IMR-90 (cell line): ENCODE measurements around the gene IRF2. TPM values are rescaled to one million over a fixed set of nuclear protein-coding genes. Genes with fewer than 3 reads are reported as not detected.

Experiments used
- ATAC-seq: fragments of 200-7000 bp; cut with Tn5 transposase; 2 replicates; pipeline ENCODE4 v1.9.1; 2020; ENCODE audit warnings: low read depth, mild to moderate bottlenecking, moderate library complexity
- BruUV-seq: library from RNA; stranded (reverse); fragments of 400-500 nt; replicated peaks from 2 replicates; lab custom pipeline; 2021; lab: Mats Ljungman, UMichigan
- CTCF ChIA-PET: fragments of 300-600 bp; formaldehyde crosslinking; extraction: SDS; loops from one replicate; lab custom pipeline; 2021; ENCODE audit warnings: antibody characterized with exemption; lab: Yijun Ruan, JAX
- POLR2A ChIA-PET: fragments of 300-600 bp; sonication (Branson Sonifier 250); formaldehyde crosslinking; loops from one replicate; lab custom pipeline; 2022; ENCODE audit warnings: antibody characterized with exemption; ENCODE audit not compliant: unreplicated experiment; lab: Charles Lee
- DNase-seq: peaks from one replicate; pipeline ENCODE4 v3.0.0; 2013
- H2AFZ ChIP-seq: replicated peaks from 2 replicates; pipeline ENCODE3; 2013; ENCODE audit warnings: low read length, mild to moderate bottlenecking; ENCODE audit not compliant: poor library complexity
- H2AK5ac ChIP-seq: 2 replicates; pipeline ENCODE4 v1.6.1; 2013; ENCODE audit warnings: low read depth, low read length, inconsistent platforms
- H2AK9ac ChIP-seq: replicated peaks from 2 replicates; pipeline ENCODE3; 2013; ENCODE audit warnings: mild to moderate bottlenecking, low read depth, low read length, moderate library complexity; ENCODE audit not compliant: poor library complexity
- H2BK120ac ChIP-seq: 2 replicates; pipeline ENCODE4 v1.6.1; 2013; ENCODE audit warnings: low read depth, low read length, inconsistent platforms
- H2BK15ac ChIP-seq: 3 replicates; pipeline ENCODE4 v1.6.1; 2013; ENCODE audit warnings: low read depth, low read length, inconsistent platforms
- H2BK20ac ChIP-seq: 2 replicates; pipeline ENCODE4 v1.6.1; 2013; ENCODE audit warnings: low read depth, mild to moderate bottlenecking, inconsistent platforms, low read length, moderate library complexity
- H2BK5ac ChIP-seq: 2 replicates; pipeline ENCODE4 v1.6.1; 2013; ENCODE audit warnings: mild to moderate bottlenecking, low read depth, low read length, inconsistent platforms; ENCODE audit not compliant: poor library complexity, severe bottlenecking
- H3K14ac ChIP-seq: replicated peaks from 2 replicates; pipeline ENCODE4 v1.6.1; 2013; ENCODE audit warnings: low read depth, low read length, inconsistent platforms
- H3K18ac ChIP-seq: 2 replicates; pipeline ENCODE4 v1.6.1; 2013; ENCODE audit warnings: low read depth, low read length, control low read depth
- H3K23ac ChIP-seq: 2 replicates; pipeline ENCODE4 v1.6.1; 2013; ENCODE audit warnings: low read depth, low read length, inconsistent platforms
- H3K27ac ChIP-seq: 2 replicates; pipeline ENCODE4 v1.5.1; 2013; ENCODE audit warnings: mild to moderate bottlenecking, control low read depth, low read length; ENCODE audit not compliant: insufficient read depth
- H3K27me3 ChIP-seq: 2 replicates; pipeline ENCODE4 v1.6.1; 2013; ENCODE audit warnings: low read length; ENCODE audit not compliant: control insufficient read depth, insufficient read depth
- H3K36me3 ChIP-seq: 2 replicates; pipeline ENCODE4 v1.6.1; 2013; ENCODE audit warnings: low read length, mixed read lengths; ENCODE audit not compliant: control insufficient read depth, insufficient read depth
- H3K4ac ChIP-seq: 2 replicates; pipeline ENCODE4 v1.6.1; 2013; ENCODE audit warnings: low read depth, low read length, inconsistent platforms
- H3K4me1 ChIP-seq: 2 replicates; pipeline ENCODE4 v1.6.1; 2013; ENCODE audit warnings: low read length, mixed read lengths; ENCODE audit not compliant: control insufficient read depth, insufficient read depth
- H3K4me2 ChIP-seq: 2 replicates; pipeline ENCODE4 v1.6.1; 2013; ENCODE audit warnings: low read depth, mild to moderate bottlenecking, control low read depth, low read length, moderate library complexity
- H3K4me3 ChIP-seq: 2 replicates; pipeline ENCODE4 v1.5.1; 2013; ENCODE audit warnings: low read depth, mild to moderate bottlenecking, control low read depth, low read length, moderate library complexity; ENCODE audit not compliant: insufficient read depth
- H3K56ac ChIP-seq: 2 replicates; pipeline ENCODE4 v1.6.1; 2013; ENCODE audit warnings: low read length, inconsistent platforms; ENCODE audit not compliant: insufficient read depth; ENCODE audit errors: extremely low read depth
- H3K79me1 ChIP-seq, 2 experiments: 2 replicates each; pipeline ENCODE4 v1.6.1; 2013; ENCODE audit warnings: low read length in 2 of 2, inconsistent platforms in 1 of 2, low read depth in 1 of 2
- H3K9ac ChIP-seq: 2 replicates; pipeline ENCODE4 v1.6.1; 2013; ENCODE audit warnings: low read depth, low read length, control low read depth
- H3K9me1 ChIP-seq: 2 replicates; pipeline ENCODE4 v1.6.1; 2013; ENCODE audit warnings: low read length, inconsistent platforms; ENCODE audit not compliant: insufficient read depth
- H3K9me3 ChIP-seq: 2 replicates; pipeline ENCODE4 v1.6.1; 2013; ENCODE audit warnings: low read length; ENCODE audit not compliant: control insufficient read depth, insufficient read depth
- H4K20me1 ChIP-seq: 2 replicates; pipeline ENCODE4 v1.6.1; 2013; ENCODE audit warnings: low read length, inconsistent platforms; ENCODE audit not compliant: insufficient read depth
- H4K5ac ChIP-seq: 2 replicates; pipeline ENCODE4 v1.6.1; 2013; ENCODE audit warnings: mild to moderate bottlenecking, low read depth, low read length, control low read depth
- H4K8ac ChIP-seq, 2 experiments: 2 replicates each; pipeline ENCODE4 v1.6.1; 2013; ENCODE audit warnings: low read depth in 2 of 2, low read length in 2 of 2, control low read depth in 1 of 2, inconsistent platforms in 1 of 2
- H4K91ac ChIP-seq: 2 replicates; pipeline ENCODE4 v1.6.1; 2013; ENCODE audit warnings: low read depth, low read length, inconsistent platforms; ENCODE audit not compliant: insufficient read depth
- CHD1 ChIP-seq: IDR thresholded peaks from 2 replicates; pipeline ENCODE4 v1.6.1; 2012; ENCODE audit warnings: low read depth, low read length, improper control_type of control experiment
- MAFK ChIP-seq: IDR thresholded peaks from 2 replicates; pipeline ENCODE4 v1.6.1; 2012; ENCODE audit warnings: low read depth, low read length, improper control_type of control experiment
- MAZ ChIP-seq: IDR thresholded peaks from 2 replicates; pipeline ENCODE4 v1.6.1; 2012; ENCODE audit warnings: low read depth, mild to moderate bottlenecking, low read length, improper control_type of control experiment, moderate library complexity, borderline replicate concordance
- NFE2L2 ChIP-seq: fragments of 150-350 bp; IDR thresholded peaks from 2 replicates; pipeline ENCODE4 v1.6.1; 2016; ENCODE audit warnings: low read depth, mild to moderate bottlenecking, low read length
- RFX5 ChIP-seq: IDR thresholded peaks from 2 replicates; pipeline ENCODE4 v1.8.0; 2012; ENCODE audit warnings: low read depth, mild to moderate bottlenecking, low read length, moderate library complexity
- WGBS, 2 experiments: methylation state at CpG; one replicate each; pipeline versions ENCODE4 v1.1.5 to v1.1.7; 2013; ENCODE audit warnings: missing lambda C conversion rate in 2 of 2; ENCODE audit not compliant: insufficient read length in 1 of 2; ENCODE audit errors: extremely low coverage in 2 of 2; 5-methylcytosine and 5-hydroxymethylcytosine counted together
- dilution Hi-C: fragments of 300-500 bp; cut with HindIII; formaldehyde crosslinking; loops from one replicate; pipeline ENCODE4 v1.14.3; 2018; ENCODE audit warnings: low sequenced_read_pairs; ENCODE audit not compliant: unreplicated experiment
- in situ Hi-C: fragments of 300-500 bp; cut with MboI; formaldehyde crosslinking; loops from 3 replicates; pipeline ENCODE4 v1.14.3; 2019; ENCODE audit warnings: low sequenced_read_pairs, inconsistent platforms, mixed read lengths
- intact Hi-C: fragments of 100-400 bp; cut with micrococcal nuclease; formaldehyde crosslinking; loops from 2 replicates; pipeline ENCODE4 v1.10.0; 2022
- polyA plus RNA-seq, 3 experiments: library from polyadenylated mRNA; depleted of rRNA; stranded (reverse); fragments of >200 nt; gene quantifications; 2 replicates each; pipeline ENCODE4 v1.2.3, GENCODE V29; 2012; ENCODE audit warnings: low replicate concordance in 1 of 3
- total RNA-seq: library from RNA; depleted of rRNA; stranded (reverse); fragments of >200 nt; gene quantifications from 2 replicates; pipeline ENCODE4 v1.2.3, GENCODE V29; 2012
- TF ChIP-seq, protein P1 (sequence below): conservative IDR thresholded peaks from 2 replicates; pipeline ENCODE4 v1.5.1; 2012; ENCODE audit warnings: mild to moderate bottlenecking, low read depth, low read length, improper control_type of control experiment
- TF ChIP-seq, protein P2 (sequence below): fragments of 150-350 bp; IDR thresholded peaks from 2 replicates; pipeline ENCODE4 v1.6.1; 2016; ENCODE audit warnings: low read depth, mild to moderate bottlenecking, low read length, moderate library complexity, borderline replicate concordance

IRF2 gene
- total and polyA plus RNA-seq, 2 of the 4 experiments (the other 2 are of a cell fraction) = 16.5 to 21.9 TPM

DNA sequence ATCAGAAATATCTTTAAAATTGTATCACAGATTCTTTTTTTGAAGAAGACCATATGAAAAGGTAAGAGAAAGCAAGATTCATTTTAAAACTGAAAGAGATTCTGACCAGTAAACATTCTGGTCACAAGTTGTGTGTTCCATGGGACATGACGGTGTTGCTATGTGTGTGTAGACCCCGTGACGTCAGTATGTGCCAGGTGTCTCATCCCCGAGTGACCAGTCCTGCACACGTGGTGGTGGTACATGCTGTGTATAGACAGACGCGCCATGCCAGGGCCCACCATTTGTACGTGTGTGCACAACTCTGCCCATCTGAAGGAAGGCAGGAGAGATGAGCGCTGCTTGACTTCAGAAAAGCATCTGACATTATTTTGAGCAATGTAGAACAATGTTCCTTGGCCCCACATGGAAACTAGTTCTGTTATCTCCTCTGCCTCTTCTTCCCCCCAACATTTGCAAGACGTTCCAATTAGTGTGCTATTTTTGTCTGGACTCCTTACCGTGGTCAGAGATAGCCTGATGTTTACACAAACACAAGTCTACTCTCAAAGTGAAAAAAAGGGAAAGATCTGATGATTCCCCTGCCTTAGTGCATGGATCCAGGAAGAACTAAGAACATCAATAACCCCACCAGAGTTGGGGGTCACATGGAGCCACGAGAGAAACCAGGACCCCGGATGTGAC is 51.2 kb downstream of the IRF2 start (continued):
- TF ChIP-seq, protein P1, sequence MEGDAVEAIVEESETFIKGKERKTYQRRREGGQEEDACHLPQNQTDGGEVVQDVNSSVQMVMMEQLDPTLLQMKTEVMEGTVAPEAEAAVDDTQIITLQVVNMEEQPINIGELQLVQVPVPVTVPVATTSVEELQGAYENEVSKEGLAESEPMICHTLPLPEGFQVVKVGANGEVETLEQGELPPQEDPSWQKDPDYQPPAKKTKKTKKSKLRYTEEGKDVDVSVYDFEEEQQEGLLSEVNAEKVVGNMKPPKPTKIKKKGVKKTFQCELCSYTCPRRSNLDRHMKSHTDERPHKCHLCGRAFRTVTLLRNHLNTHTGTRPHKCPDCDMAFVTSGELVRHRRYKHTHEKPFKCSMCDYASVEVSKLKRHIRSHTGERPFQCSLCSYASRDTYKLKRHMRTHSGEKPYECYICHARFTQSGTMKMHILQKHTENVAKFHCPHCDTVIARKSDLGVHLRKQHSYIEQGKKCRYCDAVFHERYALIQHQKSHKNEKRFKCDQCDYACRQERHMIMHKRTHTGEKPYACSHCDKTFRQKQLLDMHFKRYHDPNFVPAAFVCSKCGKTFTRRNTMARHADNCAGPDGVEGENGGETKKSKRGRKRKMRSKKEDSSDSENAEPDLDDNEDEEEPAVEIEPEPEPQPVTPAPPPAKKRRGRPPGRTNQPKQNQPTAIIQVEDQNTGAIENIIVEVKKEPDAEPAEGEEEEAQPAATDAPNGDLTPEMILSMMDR = no peak
- TF ChIP-seq NFE2L2 (no peak), MAFK (no peak)

DNA sequence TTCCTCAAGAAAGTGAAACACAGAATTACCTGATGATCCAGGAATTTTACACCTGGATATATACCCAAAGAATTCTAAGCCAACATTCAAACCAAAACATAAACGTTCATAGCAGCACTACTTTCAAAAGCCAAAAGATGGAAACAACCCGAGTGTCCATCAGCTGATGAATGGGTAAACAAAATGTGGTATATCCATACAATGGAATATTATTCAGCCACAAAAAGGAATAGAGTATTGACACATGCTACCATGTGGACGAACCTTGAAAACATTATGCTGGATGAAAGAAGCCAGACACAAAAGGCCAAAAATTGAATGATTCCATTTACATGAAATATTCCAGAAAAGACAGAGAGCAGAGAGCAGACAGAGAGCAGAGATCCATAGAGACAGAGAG is 52.0 kb downstream of the IRF2 start:
- Histone ChIP-seq H2BK5ac (no peak overlapping the region), H3K18ac (no peak overlapping the region), H4K8ac (no peak overlapping the region), H2BK120ac (no peak overlapping the region), H3K9me3 (no peaks in the 10 kb centered on the region), H3K14ac (no peak overlapping the region), H3K27ac (no peak overlapping the region), H3K79me1 (peaks cover 29 to 70% of the 10 kb centered on the region in 2 experiments), H3K4ac (no peak overlapping the region), H2AK9ac (no peak overlapping the region), H3K4me2 (no peak overlapping the region), H3K36me3 (peaks cover 38% of the 10 kb centered on the region), H3K56ac (no peak overlapping the region), H3K27me3 (no peaks in the 10 kb centered on the region), H2BK20ac (no peak overlapping the region), H3K9ac (no peak overlapping the region), H3K4me3 (no peak overlapping the region), H4K20me1 (peaks cover 11% of the 10 kb centered on the region), H3K4me1 (peaks cover 18% of the 10 kb centered on the region), H4K5ac (no peak overlapping the region), H2AFZ (no peak overlapping the region), H2AK5ac (no peak overlapping the region), H3K9me1 (peaks cover 17% of the 10 kb centered on the region), H4K91ac (no peak overlapping the region), H2BK15ac (no peak overlapping the region), H3K23ac (no peak overlapping the region)
- BruUV-seq = no TSS peak
- ATAC-seq (no peak), DNase-seq (no peak)
- no CpG with 5 or more reads among the region's 3 CpGs for WGBS, 2 experiments
- CTCF ChIA-PET = no interaction called here
- dilution Hi-C loops (no loop called here), in situ Hi-C loops (no loop called here), intact Hi-C loops (no loop called here)
- TF ChIP-seq CHD1 = no peak
- no peak for TF ChIP-seq RFX5
- no peak for TF ChIP-seq MAFK
- no peak for TF ChIP-seq MAZ
- TF ChIP-seq, protein P2, sequence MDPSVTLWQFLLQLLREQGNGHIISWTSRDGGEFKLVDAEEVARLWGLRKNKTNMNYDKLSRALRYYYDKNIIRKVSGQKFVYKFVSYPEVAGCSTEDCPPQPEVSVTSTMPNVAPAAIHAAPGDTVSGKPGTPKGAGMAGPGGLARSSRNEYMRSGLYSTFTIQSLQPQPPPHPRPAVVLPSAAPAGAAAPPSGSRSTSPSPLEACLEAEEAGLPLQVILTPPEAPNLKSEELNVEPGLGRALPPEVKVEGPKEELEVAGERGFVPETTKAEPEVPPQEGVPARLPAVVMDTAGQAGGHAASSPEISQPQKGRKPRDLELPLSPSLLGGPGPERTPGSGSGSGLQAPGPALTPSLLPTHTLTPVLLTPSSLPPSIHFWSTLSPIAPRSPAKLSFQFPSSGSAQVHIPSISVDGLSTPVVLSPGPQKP = no peak
- POLR2A ChIA-PET = no interaction called here
